ENCODE measurements around the gene IGSF3. TPM values are rescaled to one million over a fixed set of nuclear protein-coding genes. Genes with fewer than 3 reads are reported as not detected.

IGSF3 gene
- total RNA-seq = 10 to 100 TPM; 21.4 to 30.6 TPM

- Histone ChIP-seq H3K9ac (ENCODE audit: low read depth in 2 of 2, low read length in 2 of 2) (peak within 1 kb of the TSS; percentile 63 to 80), H3K4me1 (no peaks in the 10 kb centered on the region), H3K9me3 (no peaks in the 10 kb centered on the region)
Observed at GRCh38 chr1:116667575-116668105, at the start of gene IGSF3. Gene IGSF3 (minus strand): TSS chr1:116667733. CDS start chr1:116666326, 1,407 bp downstream.

DNA sequence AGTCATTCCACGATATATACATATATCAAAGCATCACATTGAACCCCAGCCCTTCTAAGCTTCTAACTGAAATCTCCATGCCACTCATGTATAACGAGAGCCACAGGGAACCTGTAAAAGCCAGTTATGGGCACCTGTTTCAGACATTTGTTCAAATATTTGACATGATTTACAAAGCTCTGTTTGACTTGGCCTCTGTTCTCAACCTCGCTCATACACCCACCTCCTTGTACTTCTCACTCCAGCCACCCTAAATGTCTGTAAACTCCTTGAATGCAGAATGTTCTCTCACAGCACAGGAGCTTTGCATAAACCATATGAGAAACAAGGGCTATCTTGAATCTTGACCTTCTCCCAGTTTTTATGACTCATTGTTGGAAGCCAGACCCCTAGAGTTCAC is 49.8 kb upstream of the IGSF3 start:
- no peaks in the 10 kb centered on the region for H3K4me1 ChIP-seq
- no peak for DNase-seq
- H3K9ac ChIP-seq (ENCODE audit: low read depth in 2 of 2, low read length in 2 of 2) = no peak overlapping the region
- H3K27ac ChIP-seq = no peak overlapping the region
- H3K9me3 ChIP-seq = no peaks in the 10 kb centered on the region
- TF ChIP-seq CTCF (IDR thresholded peaks at IDR 0.05) = no peak
- intact Hi-C loops (cut with DNase I) = no loop called here
- no peaks in the 10 kb centered on the region for H3K27me3 ChIP-seq
- H3K36me3 ChIP-seq = no peaks in the 10 kb centered on the region
- H3K4me3 ChIP-seq = no peak overlapping the region

More at GRCh38 chr1:116667575-116668105, at the start of gene IGSF3:
- no peak for TF ChIP-seq CTCF (IDR thresholded peaks at IDR 0.05)
- Histone ChIP-seq H3K27me3 (no peaks in the 10 kb centered on the region), H3K27ac (peak within 1 kb of the TSS; percentile 37), H3K4me3 (peak within 1 kb of the TSS; percentile 56), H3K36me3 (no peaks in the 10 kb centered on the region)
- peak; percentile 86 for DNase-seq
- intact Hi-C loops (cut with DNase I) = no loop called here

DNA sequence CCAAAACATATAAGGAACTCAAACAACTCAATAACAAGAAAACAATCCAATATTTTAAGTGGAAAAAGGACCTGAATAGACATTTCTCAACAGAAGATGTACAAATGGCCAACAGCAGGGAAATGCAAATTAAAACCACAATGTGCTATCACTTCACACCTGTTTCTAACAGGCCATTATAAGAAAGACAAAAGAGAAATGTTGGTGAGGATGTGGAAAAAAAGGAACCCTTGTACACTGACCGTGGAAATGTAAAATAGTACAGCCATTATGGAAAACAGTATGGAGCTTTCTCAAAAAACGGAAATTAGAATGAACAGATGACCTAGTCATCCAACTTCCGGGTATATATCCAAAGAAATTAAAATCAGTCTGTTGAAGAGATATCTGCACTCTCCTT is 48.9 kb upstream of the IGSF3 start:
- no peak for DNase-seq
- Histone ChIP-seq H3K4me1 (no peaks in the 10 kb centered on the region), H3K4me3 (no peak overlapping the region), H3K27me3 (no peaks in the 10 kb centered on the region), H3K36me3 (no peaks in the 10 kb centered on the region), H3K27ac (no peak overlapping the region), H3K9me3 (no peaks in the 10 kb centered on the region), H3K9ac (ENCODE audit: low read depth in 2 of 2, low read length in 2 of 2) (no peak overlapping the region)
- intact Hi-C loops (cut with DNase I) = no loop called here
- TF ChIP-seq CTCF (IDR thresholded peaks at IDR 0.05) = no peak

GRCh38 chr1:116713474-116713873 is 45.9 kb upstream of the IGSF3 start:
- no peaks in the 10 kb centered on the region for H3K4me1 ChIP-seq
- no peak overlapping the region for H3K9ac ChIP-seq (ENCODE audit: low read depth in 2 of 2, low read length in 2 of 2)
- DNase-seq = no peak
- H3K9me3 ChIP-seq = no peaks in the 10 kb centered on the region
- no peak for TF ChIP-seq CTCF (IDR thresholded peaks at IDR 0.05)
- H3K36me3 ChIP-seq = no peaks in the 10 kb centered on the region
- no peak overlapping the region for H3K4me3 ChIP-seq
- H3K27me3 ChIP-seq = no peaks in the 10 kb centered on the region
- intact Hi-C loops (cut with DNase I) = no loop called here
- H3K27ac ChIP-seq = no peak overlapping the region

- no peak for TF ChIP-seq CTCF (IDR thresholded peaks at IDR 0.05)
- Histone ChIP-seq H3K9me3 (no peaks in the 10 kb centered on the region), H3K27ac (no peak overlapping the region), H3K36me3 (no peaks in the 10 kb centered on the region), H3K4me1 (no peaks in the 10 kb centered on the region), H3K27me3 (no peaks in the 10 kb centered on the region), H3K4me3 (no peak overlapping the region), H3K9ac (ENCODE audit: low read depth in 2 of 2, low read length in 2 of 2) (no peak overlapping the region)
- DNase-seq = no peak
- intact Hi-C loops (cut with DNase I) = no loop called here
Observed at GRCh38 chr1:116712510-116712909, 45.0 kb upstream of the IGSF3 start.
